ENCODE data around the gene PALLD. TPM values are rescaled to one million over a fixed set of nuclear protein-coding genes. Genes with fewer than 3 reads are reported as not detected.

PALLD gene
- total RNA-seq, 1 experiment from 2014 or later: 18.3 TPM

- Histone ChIP-seq H3T11ph (ENCODE audit: low read length) (no peak overlapping the region), H2AK5ac (ENCODE audit: insufficient read length, low read length) (no peak overlapping the region), H3K23ac (ENCODE audit: insufficient read length, low read depth, low read length) (no peak overlapping the region), H4K8ac (replicated peaks; ENCODE audit: insufficient read length, low read depth, low read length) (no peak overlapping the region), H3K18ac (ENCODE audit: insufficient read length, low read depth, low read length) (no peak overlapping the region), H2BK15ac (ENCODE audit: low read depth, low read length) (no peak overlapping the region), H3K23me2 (ENCODE audit: insufficient read length, low read depth, low read length, poor library complexity, severe bottlenecking) (no peaks in the 10 kb centered on the region), H3K14ac (ENCODE audit: insufficient read depth, low read length) (no peak overlapping the region), H4K5ac (ENCODE audit: insufficient read length, low read depth, low read length) (no peak overlapping the region), H3K4ac (ENCODE audit: low read depth, low read length) (no peak overlapping the region), H3K9ac (ENCODE audit: extremely low read depth, insufficient read length, low read length) (no peak overlapping the region), H3K4me2 (ENCODE audit: insufficient read depth, insufficient read length, low read length) (no peak overlapping the region), H2AFZ (ENCODE audit: low read length) (no peak overlapping the region), H2BK12ac (ENCODE audit: insufficient read length, low read depth, low read length) (no peak overlapping the region), H4K91ac (ENCODE audit: insufficient read length, low read depth, low read length) (no peak overlapping the region), H3K9me3 (ENCODE audit: control insufficient read depth, low read depth, low read length) (no peaks in the 10 kb centered on the region), H3K79me1 (ENCODE audit: insufficient read depth, low read depth, low read length, poor library complexity, severe bottlenecking) (no peaks in the 10 kb centered on the region), H2BK5ac (ENCODE audit: insufficient read length, low read length) (no peak overlapping the region), H3K4me1 (ENCODE audit: insufficient read depth, low read length) (peaks cover 9% of the 10 kb centered on the region; the same call in 1 of the 2 replicates), H3K27me3 (ENCODE audit: insufficient read depth, low read length) (no peaks in the 10 kb centered on the region), H3K56ac (ENCODE audit: insufficient read length, low read depth, low read length) (no peak overlapping the region), H2BK20ac (ENCODE audit: low read depth, low read length, poor library complexity, severe bottlenecking) (no peak overlapping the region), H3K27ac (ENCODE audit: insufficient read length, low read depth, low read length) (no peak overlapping the region), H2BK120ac (ENCODE audit: low read depth, low read length, poor library complexity, severe bottlenecking) (no peak overlapping the region), H3K79me2 (ENCODE audit: insufficient read depth, low read length) (no peaks in the 10 kb centered on the region), H4K20me1 (ENCODE audit: control insufficient read depth, insufficient read depth, insufficient read length) (no peaks in the 10 kb centered on the region)
- Mint-ChIP-seq H3K27ac (no peak overlapping the region), H3K27me3 (ENCODE audit: low read depth) (no peaks in the 10 kb centered on the region; the same call in 1 of the 2 replicates), H3K36me3 (ENCODE audit: insufficient read depth in 1 of 3, low read depth in 3 of 3) (no peaks in the 10 kb centered on the region; a peak in 1 of 7 replicates), H3K4me1 (peaks cover 28 to 31% of the 10 kb centered on the region in 2 experiments), H3K9me3 (no peaks in the 10 kb centered on the region; a peak in 1 of 5 replicates), H3K4me3 (no peak overlapping the region)
- no peak for DNase-seq
- no CpG with 5 or more reads among the region's 3 CpGs for WGBS (ENCODE audit: extremely low coverage, insufficient read length, low lambda C conversion rate)
- TF ChIP-seq CTCF (conservative IDR thresholded peaks at IDR 0.05): no peak
Measured at GRCh38 chr4:168740691-168741090, 243.8 kb downstream of the PALLD start.

All from H9 (cell line).